Body of pancreas (tissue), 4 donors: ENCODE data around the gene CNTNAP2. TPM values are rescaled to one million over a fixed set of nuclear protein-coding genes. Genes with fewer than 3 reads are reported as not detected.

ENCODE experiments used
- ATAC-seq: fragments of 150-250 bp; one replicate; pipeline ENCODE4 v1.9.1; 2016
- DNase-seq, 4 donors: peaks; one replicate each; pipeline ENCODE4 v3.0.0-alpha.2; 2019
- H3K27ac ChIP-seq, 4 donors: fragments of 200-600 bp; sonication (generic); 1 replicate in 3 of 4; 2 replicates in 1 of 4; pipeline versions ENCODE4 v1.5.1 to v1.6.1; 2016 to 2019; ENCODE audit warnings: mild to moderate bottlenecking in 1 of 4, mixed read lengths in 1 of 4, moderate library complexity in 1 of 4
- H3K27me3 ChIP-seq, 2 donors: fragments of 200-600 bp; sonication (generic); one replicate each; pipeline ENCODE4 v1.6.0; 2016; ENCODE audit warnings: mild to moderate bottlenecking in 1 of 2
- H3K36me3 ChIP-seq, 2 donors: fragments of 200-600 bp; sonication (generic); replicated peaks in 1 of 2; 2 replicates each; pipeline ENCODE4 v1.5.1; 2016; ENCODE audit warnings: low read depth in 2 of 2; ENCODE audit not compliant: insufficient read depth in 1 of 2
- H3K4me1 ChIP-seq: fragments of 200-600 bp; sonication (generic); one replicate; pipeline ENCODE4 v1.6.0; 2016
- H3K4me3 ChIP-seq, 2 donors: fragments of 200-600 bp; sonication (generic); 1 replicate in 1 of 2; 2 replicates in 1 of 2; pipeline ENCODE4 v1.5.1; 2016 to 2019
- H3K9me3 ChIP-seq, 3 donors: fragments of 200-600 bp; sonication (generic); 1 replicate in 2 of 3; 2 replicates in 1 of 3; pipeline ENCODE4 v1.5.1; 2016
- POLR2A ChIP-seq, 3 donors: fragments of 450-650 bp; IDR thresholded peaks; one replicate each; pipeline ENCODE4 v1.6.1; 2016; ENCODE audit warnings: antibody characterized with exemption in 3 of 3, mild to moderate bottlenecking in 2 of 3
- WGBS, 2 donors: methylation state at CpG; one replicate each; pipeline ENCODE4 v1.1.5; 2017; 5-methylcytosine and 5-hydroxymethylcytosine counted together
- intact Hi-C: fragments of 100-400 bp; cut with DNase I; formaldehyde crosslinking; loops from one replicate; pipeline ENCODE4 v1.15.1; 2023
- total RNA-seq, 2 donors: library from RNA; depleted of rRNA; stranded (reverse); fragments of >200 nt; gene quantifications; one replicate each; pipeline ENCODE4 v1.1.0, GENCODE V29; 2016
- TF ChIP-seq, protein P1 (sequence below), 7 experiments: fragments of 450-650 bp in 4 of 7; fragments of 200-600 bp in 3 of 7; sonication (generic) in 3 of 7; IDR thresholded peaks; one replicate each; pipeline ENCODE4 v1.5.1; 2016 to 2019; ENCODE audit warnings: antibody characterized with exemption in 7 of 7

CNTNAP2 gene
- total RNA-seq, 2 donors from 2014 or later, result 1.0 TPM; not detected in 1

- H3K27me3 ChIP-seq, result no peaks in the 10 kb centered on the region
- intact Hi-C loops, result no loop called here
- H3K4me3 ChIP-seq, result no peak overlapping the region
- no peak for ATAC-seq
- WGBS, 2 donors, result 52 to 54% methylated on average over 6 of the region's 6 CpGs
- DNase-seq, result no peak
- H3K9me3 ChIP-seq, result no peaks in the 10 kb centered on the region
- no peak for TF ChIP-seq POLR2A (IDR thresholded peaks at IDR 0.05)
- TF ChIP-seq, protein P1, sequence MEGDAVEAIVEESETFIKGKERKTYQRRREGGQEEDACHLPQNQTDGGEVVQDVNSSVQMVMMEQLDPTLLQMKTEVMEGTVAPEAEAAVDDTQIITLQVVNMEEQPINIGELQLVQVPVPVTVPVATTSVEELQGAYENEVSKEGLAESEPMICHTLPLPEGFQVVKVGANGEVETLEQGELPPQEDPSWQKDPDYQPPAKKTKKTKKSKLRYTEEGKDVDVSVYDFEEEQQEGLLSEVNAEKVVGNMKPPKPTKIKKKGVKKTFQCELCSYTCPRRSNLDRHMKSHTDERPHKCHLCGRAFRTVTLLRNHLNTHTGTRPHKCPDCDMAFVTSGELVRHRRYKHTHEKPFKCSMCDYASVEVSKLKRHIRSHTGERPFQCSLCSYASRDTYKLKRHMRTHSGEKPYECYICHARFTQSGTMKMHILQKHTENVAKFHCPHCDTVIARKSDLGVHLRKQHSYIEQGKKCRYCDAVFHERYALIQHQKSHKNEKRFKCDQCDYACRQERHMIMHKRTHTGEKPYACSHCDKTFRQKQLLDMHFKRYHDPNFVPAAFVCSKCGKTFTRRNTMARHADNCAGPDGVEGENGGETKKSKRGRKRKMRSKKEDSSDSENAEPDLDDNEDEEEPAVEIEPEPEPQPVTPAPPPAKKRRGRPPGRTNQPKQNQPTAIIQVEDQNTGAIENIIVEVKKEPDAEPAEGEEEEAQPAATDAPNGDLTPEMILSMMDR (IDR thresholded peaks at IDR 0.05), result no peak
- H3K4me1 ChIP-seq, result no peaks in the 10 kb centered on the region
- H3K27ac ChIP-seq, result no peak overlapping the region
- no peaks in the 10 kb centered on the region for H3K36me3 ChIP-seq
Measured at GRCh38 chr7:146084086-146084485, 32.5 kb upstream of the CNTNAP2 start.

DNA sequence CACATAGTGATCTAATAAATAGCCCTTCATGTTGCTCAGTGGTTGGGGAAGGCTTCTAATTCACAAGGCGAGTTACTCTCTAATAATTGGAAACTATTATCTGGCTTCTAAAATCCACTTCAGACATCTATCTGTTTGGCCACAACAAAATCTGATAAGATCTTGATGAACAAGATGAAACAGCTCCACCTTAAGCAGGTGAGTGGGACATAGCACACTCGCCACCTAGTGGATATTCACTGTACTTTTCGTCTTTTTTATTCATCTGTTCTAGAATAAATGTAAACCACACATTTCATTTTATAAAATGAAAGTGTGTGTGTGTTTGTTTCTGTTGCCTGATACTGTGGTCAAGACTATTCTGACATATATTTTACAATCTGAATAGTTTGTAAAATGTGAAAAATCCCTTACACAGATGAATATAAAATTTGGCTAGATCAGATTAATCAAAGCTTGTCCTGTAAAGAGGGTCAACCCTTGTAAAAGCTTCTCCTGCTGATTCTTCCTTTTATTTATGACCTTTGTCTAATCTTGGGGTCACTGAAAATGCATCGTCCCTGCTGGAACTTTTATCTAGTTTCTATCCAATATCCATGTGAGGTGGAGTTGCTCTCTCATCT is 26.5 kb upstream of the CNTNAP2 start:
- 0 to 1% methylated on average over 4 of the region's 4 CpGs for WGBS, 2 donors
- no peaks in the 10 kb centered on the region for H3K36me3 ChIP-seq
- no peak overlapping the region for H3K4me3 ChIP-seq
- ATAC-seq, result peak; percentile 35
- H3K27me3 ChIP-seq, result no peaks in the 10 kb centered on the region
- H3K27ac ChIP-seq, result no peak overlapping the region
- DNase-seq, result peak in 2 of 4 donors; percentile 4 to 5
- no peaks in the 10 kb centered on the region for H3K9me3 ChIP-seq
- no peak for TF ChIP-seq POLR2A (IDR thresholded peaks at IDR 0.05)
- TF ChIP-seq, protein P1 (IDR thresholded peaks at IDR 0.05), result peak; percentile 26 to 70 (median 62)
- intact Hi-C loops, result loop anchor here (10.0 kb wide), 1 partner anchor 1055 kb away; no protein-coding TSS in a partner anchor
- no peaks in the 10 kb centered on the region for H3K4me1 ChIP-seq

DNA sequence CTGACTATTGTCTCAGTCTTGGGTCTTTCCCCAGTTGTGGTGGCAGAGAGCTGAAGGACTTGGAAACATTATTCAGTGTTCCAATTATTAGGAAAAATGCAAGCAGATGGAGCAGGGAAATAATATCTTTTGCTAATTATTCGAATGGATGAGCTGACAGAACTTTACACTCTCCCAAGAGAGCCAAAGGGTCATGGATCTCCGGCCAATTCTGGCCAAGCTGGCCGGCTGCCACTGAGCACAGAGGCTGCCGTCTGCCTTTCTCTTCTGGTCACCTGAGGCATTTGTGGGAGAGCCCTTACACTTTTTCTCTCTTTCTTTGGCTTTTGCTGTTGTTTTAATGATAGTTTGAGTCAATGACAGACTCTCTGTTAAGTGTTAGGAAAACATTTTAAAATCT is 22.2 kb upstream of the CNTNAP2 start:
- no peak for ATAC-seq
- WGBS, 2 donors, result 37 to 54% methylated on average over 4 of the region's 4 CpGs
- TF ChIP-seq, protein P1 (IDR thresholded peaks at IDR 0.05), result no peak
- TF ChIP-seq POLR2A (IDR thresholded peaks at IDR 0.05), result no peak
- Histone ChIP-seq H3K36me3 (no peaks in the 10 kb centered on the region), H3K27ac (no peak overlapping the region), H3K4me1 (no peaks in the 10 kb centered on the region), H3K9me3 (no peaks in the 10 kb centered on the region), H3K4me3 (no peak overlapping the region), H3K27me3 (no peaks in the 10 kb centered on the region)
- intact Hi-C loops, result loop anchor here (10.0 kb wide), 1 partner anchor 1060 kb away; no protein-coding TSS in a partner anchor
- no peak for DNase-seq

DNA sequence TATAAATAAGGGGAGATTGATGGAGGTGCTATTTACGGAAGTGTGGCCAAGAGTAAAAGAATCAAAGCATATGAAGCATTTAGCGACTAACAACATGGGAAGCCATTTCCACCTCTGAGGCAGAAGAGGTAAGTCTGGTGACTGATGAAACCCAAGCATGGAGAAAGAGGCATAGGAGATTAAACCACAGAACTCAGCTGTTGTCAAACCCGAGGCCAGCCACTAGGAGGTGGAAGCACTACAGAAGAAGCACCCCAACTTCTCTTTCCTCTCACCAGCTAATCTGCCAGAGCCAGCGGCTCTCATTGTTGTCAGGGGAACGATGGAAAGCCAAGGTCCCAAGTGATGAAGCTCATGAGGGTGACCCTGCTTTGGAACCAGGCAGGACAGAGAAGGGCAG is 19.6 kb upstream of the CNTNAP2 start:
- DNase-seq, result no peak
- no peak for ATAC-seq
- WGBS, 2 donors, result 34 to 49% methylated on average over 5 of the region's 5 CpGs
- TF ChIP-seq POLR2A (IDR thresholded peaks at IDR 0.05), result no peak
- TF ChIP-seq, protein P1 (IDR thresholded peaks at IDR 0.05), result no peak
- intact Hi-C loops, result loop anchor here (10.0 kb wide), 1 partner anchor 1062 kb away; no protein-coding TSS in a partner anchor
- Histone ChIP-seq H3K27ac (no peak overlapping the region), H3K36me3 (no peaks in the 10 kb centered on the region), H3K9me3 (no peaks in the 10 kb centered on the region), H3K27me3 (no peaks in the 10 kb centered on the region), H3K4me3 (no peak overlapping the region), H3K4me1 (no peaks in the 10 kb centered on the region)

GRCh38 chr7:146106319-146106718 is 10.3 kb upstream of the CNTNAP2 start:
- TF ChIP-seq POLR2A (IDR thresholded peaks at IDR 0.05), result no peak
- TF ChIP-seq, protein P1 (IDR thresholded peaks at IDR 0.05), result no peak
- Histone ChIP-seq H3K4me3 (no peak overlapping the region), H3K36me3 (no peaks in the 10 kb centered on the region), H3K27me3 (no peaks in the 10 kb centered on the region), H3K9me3 (no peaks in the 10 kb centered on the region), H3K27ac (no peak overlapping the region), H3K4me1 (no peaks in the 10 kb centered on the region)
- intact Hi-C loops, result no loop called here
- ATAC-seq (no peak), DNase-seq (no peak)
- WGBS, 2 donors, result 22 to 25% methylated on average over 3 of the region's 3 CpGs
